Calu3 (cell line): ENCODE data around the gene TMOD2. TPM values are rescaled to one million over a fixed set of nuclear protein-coding genes. Genes with fewer than 3 reads are reported as not detected.
A peak's percentile ranks its signal among the peaks of the same experiment; 100 is the strongest.
"Not testable (repeated sequence)": the region's sequence is repeated elsewhere in the genome, so short reads cannot be mapped to it uniquely, and the experiment has no call there.

Source experiments
- BruUV-seq: library from RNA; stranded (reverse); fragments of 400-500 nt; replicated peaks from 2 replicates; lab custom pipeline; 2021; lab: Mats Ljungman, UMichigan
- CTCF ChIA-PET: fragments of 300-600 bp; sonication (Branson Sonifier 250); formaldehyde crosslinking; loops from one replicate; lab custom pipeline; 2022; ENCODE audit warnings: antibody characterized with exemption; lab: Charles Lee
- DNase-seq: peaks from one replicate; pipeline ENCODE4 v3.0.0; 2022
- H3K27ac Mint-ChIP-seq: one replicate; pipeline ENCODE4 v1.8.0; 2022; ENCODE audit warnings: mixed read lengths; ENCODE audit not compliant: unreplicated experiment
- H3K27me3 Mint-ChIP-seq: one replicate; pipeline ENCODE4 v1.8.0; 2022; ENCODE audit warnings: mixed read lengths; ENCODE audit not compliant: unreplicated experiment
- H3K36me3 Mint-ChIP-seq: one replicate; pipeline ENCODE4 v1.8.0; 2022; ENCODE audit warnings: mild to moderate bottlenecking, moderate library complexity, mixed read lengths; ENCODE audit not compliant: insufficient read depth, unreplicated experiment
- H3K4me1 Mint-ChIP-seq: one replicate; pipeline ENCODE4 v1.8.0; 2022; ENCODE audit warnings: mild to moderate bottlenecking, low read depth, mixed read lengths; ENCODE audit not compliant: unreplicated experiment
- H3K4me3 Mint-ChIP-seq: one replicate; pipeline ENCODE4 v1.8.0; 2022; ENCODE audit warnings: mild to moderate bottlenecking, low read depth, moderate library complexity, mixed read lengths; ENCODE audit not compliant: unreplicated experiment
- H3K9me3 Mint-ChIP-seq: one replicate; pipeline ENCODE4 v1.8.0; 2022; ENCODE audit warnings: low read depth, mixed read lengths; ENCODE audit not compliant: unreplicated experiment
- CTCF ChIP-seq: fragments of 200-600 bp; IDR thresholded peaks from one replicate; pipeline ENCODE4 v1.8.0; 2022; ENCODE audit warnings: antibody characterized with exemption; ENCODE audit not compliant: unreplicated experiment
- intact Hi-C: fragments of 100-400 bp; cut with micrococcal nuclease; formaldehyde crosslinking; loops from one replicate; pipeline ENCODE4 v1.10.0; 2022; ENCODE audit not compliant: unreplicated experiment
- total RNA-seq: library from RNA; stranded (reverse); gene quantifications from 2 replicates; pipeline ENCODE4 v1.2.3, GENCODE V29; 2022

Gene TMOD2
- total RNA-seq, 1 experiment from 2014 or later, result 0.64 TPM

DNA sequence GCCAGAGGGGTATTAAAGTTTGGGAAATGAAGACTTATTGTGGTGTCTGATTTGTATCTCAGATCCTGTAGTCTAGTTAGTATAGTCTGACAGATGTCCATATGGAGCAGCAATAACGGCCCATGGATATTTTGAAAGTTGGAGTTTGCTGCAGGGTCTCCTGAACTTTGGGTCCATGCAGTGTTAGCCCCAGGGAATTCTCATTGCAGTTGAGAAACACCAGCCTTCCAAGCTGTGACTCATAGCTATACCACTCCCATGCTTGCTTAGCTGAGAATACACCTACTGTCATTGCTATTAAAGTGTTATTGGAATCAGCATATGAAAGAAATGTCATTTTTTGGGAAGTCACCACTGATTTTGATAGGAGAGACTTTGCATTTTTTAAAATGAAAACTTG, 29.2 kb downstream of the TMOD2 start:
- no TSS peak for BruUV-seq
- CTCF ChIA-PET, result no interaction called here
- H3K36me3 Mint-ChIP-seq, result no peaks in the 10 kb centered on the region

DNA sequence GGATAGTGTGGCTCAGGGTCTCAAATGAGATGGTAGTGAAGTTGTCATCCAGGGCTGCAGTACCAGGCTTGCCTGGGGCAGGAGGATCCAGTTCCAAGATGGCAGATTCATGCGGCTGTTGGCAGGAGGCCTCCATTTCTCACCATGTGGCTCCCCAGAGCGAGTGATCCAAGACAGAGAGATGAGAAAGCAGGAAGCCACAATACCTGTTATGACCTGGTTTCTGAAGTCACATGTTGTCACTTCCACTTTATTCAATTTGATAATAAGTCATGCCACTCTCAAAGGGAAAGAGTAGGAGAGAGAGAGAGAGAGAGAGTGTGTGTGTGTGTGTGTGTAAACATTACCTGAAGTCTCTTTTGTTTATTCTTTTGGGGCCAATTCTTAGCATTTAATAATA, 30.1 kb downstream of the TMOD2 start:
- no peaks in the 10 kb centered on the region for H3K36me3 Mint-ChIP-seq
- no peak overlapping the region for H3K4me3 Mint-ChIP-seq
- intact Hi-C loops, result loop anchor here (5.0 to 10.0 kb wide), 2 partner anchors 191 to 443 kb away; partner anchors contain the start of gene LEO1
- H3K27me3 Mint-ChIP-seq, result no peaks in the 10 kb centered on the region
- no peak for DNase-seq
- no peaks in the 10 kb centered on the region for H3K4me1 Mint-ChIP-seq
- peaks cover 2% of the 10 kb centered on the region for H3K9me3 Mint-ChIP-seq
- CTCF ChIA-PET, result no interaction called here
- no peak for TF ChIP-seq CTCF
- H3K27ac Mint-ChIP-seq, result no peak overlapping the region
- no TSS peak for BruUV-seq

More for the DNA sequence above, 29.2 kb downstream of the TMOD2 start:
- intact Hi-C loops, result loop anchor here (5.0 to 10.0 kb wide), 2 partner anchors 192 to 444 kb away; partner anchors contain the start of gene LEO1
- peaks cover 2% of the 10 kb centered on the region for H3K9me3 Mint-ChIP-seq
- no peak for DNase-seq
- no peak for TF ChIP-seq CTCF
- no peaks in the 10 kb centered on the region for H3K27me3 Mint-ChIP-seq
- no peak overlapping the region for H3K27ac Mint-ChIP-seq
- H3K4me3 Mint-ChIP-seq, result no peak overlapping the region
- H3K4me1 Mint-ChIP-seq, result no peaks in the 10 kb centered on the region

DNA sequence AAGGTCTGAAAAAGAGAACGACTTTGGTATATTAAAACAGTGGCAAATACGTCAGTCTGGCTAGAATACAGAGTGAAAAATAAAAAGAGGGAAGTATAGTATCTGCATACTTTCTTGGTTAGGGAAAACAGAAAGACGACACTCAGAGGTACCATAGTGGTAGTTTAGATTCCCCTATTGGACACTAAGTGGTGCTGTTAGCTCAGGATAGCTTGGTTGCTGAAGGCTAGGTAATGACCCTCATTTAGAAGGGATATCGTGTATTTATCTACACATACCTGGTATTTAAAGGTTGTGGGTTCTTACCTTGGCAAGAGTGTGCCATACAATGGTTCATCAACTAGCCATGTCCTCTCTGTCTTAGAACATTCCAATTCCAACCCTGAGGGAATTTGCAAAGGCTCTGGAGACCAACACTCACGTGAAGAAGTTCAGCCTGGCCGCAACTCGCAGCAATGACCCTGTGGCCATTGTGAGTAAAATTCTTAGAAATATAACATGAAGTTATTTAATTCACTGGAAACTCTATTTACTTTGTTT, 31.0 kb downstream of the TMOD2 start:
- Mint-ChIP-seq H3K36me3 (no peaks in the 10 kb centered on the region), H3K9me3 (peaks cover 2% of the 10 kb centered on the region), H3K27me3 (no peaks in the 10 kb centered on the region), H3K4me1 (no peaks in the 10 kb centered on the region), H3K27ac (no peak overlapping the region), H3K4me3 (no peak overlapping the region)
- BruUV-seq, result no TSS peak
- CTCF ChIA-PET, result interaction anchor here (1.0 kb wide), 1 partner anchor 106 kb away, joined by 4 read pairs; no protein-coding TSS in a partner anchor
- intact Hi-C loops, result loop anchor here (1.0 to 10.0 kb wide), 4 partner anchors 125 to 442 kb away; partner anchors contain the start of gene LEO1
- DNase-seq, result peak; percentile 12
- no peak for TF ChIP-seq CTCF

GRCh38 chr15:51783967-51784366, 32.6 kb downstream of the TMOD2 start:
- TF ChIP-seq CTCF, result no peak
- no peak overlapping the region for H3K4me3 Mint-ChIP-seq
- H3K36me3 Mint-ChIP-seq, result no peaks in the 10 kb centered on the region
- peaks cover 11% of the 10 kb centered on the region for H3K27me3 Mint-ChIP-seq
- H3K9me3 Mint-ChIP-seq, result peaks cover 2% of the 10 kb centered on the region
- no peak for DNase-seq
- intact Hi-C loops, result loop anchor here (2.0 to 10.0 kb wide), 3 partner anchors 188 to 441 kb away; partner anchors contain the start of gene LEO1
- no peaks in the 10 kb centered on the region for H3K4me1 Mint-ChIP-seq
- BruUV-seq, result no TSS peak
- no peak overlapping the region for H3K27ac Mint-ChIP-seq
- CTCF ChIA-PET, result interaction anchor here (0.5 kb wide), 1 partner anchor 138 kb away, joined by 4 read pairs; no protein-coding TSS in a partner anchor

DNA sequence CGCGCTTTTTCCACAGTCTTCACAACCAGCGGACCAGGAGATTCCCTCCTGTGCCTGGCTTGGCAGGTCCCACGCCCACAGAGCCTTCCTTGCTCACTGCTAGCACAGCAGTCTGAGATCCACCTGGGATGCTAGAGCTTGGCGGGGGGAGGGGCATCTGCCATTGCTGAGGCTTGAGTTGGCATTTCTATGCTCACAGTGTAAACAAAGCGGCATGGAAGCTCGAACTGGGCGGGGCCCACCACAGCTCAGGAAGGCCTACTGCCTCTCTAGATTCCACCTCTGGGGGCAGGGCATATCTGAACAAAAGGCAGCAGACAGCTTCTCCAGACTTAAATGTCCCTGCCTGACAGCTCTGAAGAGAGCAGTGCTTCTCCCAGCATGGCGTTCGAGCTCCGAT, 35.7 kb downstream of the TMOD2 start:
- CTCF ChIA-PET, result interaction anchor here (0.6 to 1.6 kb wide), 2 partner anchors 10 to 156 kb away, joined by 3 to 4 read pairs; no protein-coding TSS in a partner anchor
- intact Hi-C loops, result loop anchor here (10.0 kb wide), 1 partner anchor 438 kb away; no protein-coding TSS in a partner anchor
- not testable (repeated sequence) for H3K27ac Mint-ChIP-seq, H3K4me3 Mint-ChIP-seq, H3K9me3 Mint-ChIP-seq, H3K36me3 Mint-ChIP-seq, H3K4me1 Mint-ChIP-seq, BruUV-seq
- peak; percentile 65 for DNase-seq
- peaks cover 31% of the 10 kb centered on the region for H3K27me3 Mint-ChIP-seq

- DNase-seq, H3K4me1 Mint-ChIP-seq, H3K9me3 Mint-ChIP-seq, H3K27ac Mint-ChIP-seq, H3K36me3 Mint-ChIP-seq, H3K4me3 Mint-ChIP-seq, intact Hi-C loops, CTCF ChIA-PET, BruUV-seq: not testable (repeated sequence)
- peaks cover 31% of the 10 kb centered on the region for H3K27me3 Mint-ChIP-seq
These were observed 41.1 kb downstream of the TMOD2 start for GRCh38 chr15:51792474-51792873.
